AG04449 (cell line): ENCODE results near the gene RABEP1.

ENCODE experiments used
- CTCF ChIA-PET: fragments of 350-600 bp; formaldehyde crosslinking; extraction: SDS; loops from one replicate; lab custom pipeline; 2021; ENCODE audit warnings: antibody characterized with exemption; lab: Yijun Ruan, JAX
- POLR2A ChIA-PET: fragments of 400-600, 350-600 bp; formaldehyde crosslinking; extraction: SDS; loops from one replicate; lab custom pipeline; 2020; ENCODE audit warnings: antibody characterized with exemption, inconsistent platforms; lab: Yijun Ruan, JAX
- DNase-seq: peaks from one replicate; pipeline ENCODE4 v3.0.0-alpha.2; 2010; ENCODE audit warnings: low read depth, low spot score
- H3K4me3 ChIP-seq: 2 replicates; pipeline ENCODE4 v1.5.1; 2011; ENCODE audit warnings: low read depth, mild to moderate bottlenecking, control low read depth, low read length
- CTCF ChIP-seq: IDR thresholded peaks from one replicate; pipeline ENCODE4 v1.5.1; 2011; ENCODE audit warnings: mild to moderate bottlenecking, moderate library complexity, low read length, control low read depth, inconsistent platforms; ENCODE audit not compliant: insufficient read depth; ENCODE audit errors: missing control alignments

The RABEP1 gene

GRCh38 chr17:5379351-5380107, 97.4 kb downstream of the RABEP1 start:
- TF ChIP-seq CTCF = no peak
- no peak overlapping the region for H3K4me3 ChIP-seq
- ChIA-PET POLR2A (interaction anchor here (0.9 kb wide), 1 partner anchor 11 kb away, joined by 5 read pairs; no protein-coding TSS in a partner anchor), CTCF (no interaction called here)
- no peak for DNase-seq

- H3K4me3 ChIP-seq = no peak overlapping the region
- no peak for DNase-seq
- POLR2A ChIA-PET = interaction anchor here (0.9 kb wide), 1 partner anchor 9 kb away, joined by 5 read pairs; no protein-coding TSS in a partner anchor
- TF ChIP-seq CTCF = no peak
- CTCF ChIA-PET = interaction anchor here (0.7 to 1.4 kb wide), 3 partner anchors 17 to 131 kb away, joined by 3 read pairs; no protein-coding TSS in a partner anchor
These were observed 98.5 kb downstream of the RABEP1 start for GRCh38 chr17:5380491-5381135.

- no peak for TF ChIP-seq CTCF
- no peak overlapping the region for H3K4me3 ChIP-seq
- ChIA-PET CTCF (interaction anchor here (0.9 to 1.9 kb wide), 3 partner anchors 10 to 60 kb away, joined by 3 to 4 read pairs (median 3); no protein-coding TSS in a partner anchor), POLR2A (no interaction called here)
- no peak for DNase-seq
These were observed 99.5 kb downstream of the RABEP1 start for GRCh38 chr17:5381542-5381941.

GRCh38 chr17:5391678-5392077, 109.6 kb downstream of the RABEP1 start:
- DNase-seq = no peak
- CTCF ChIA-PET = interaction anchor here (0.9 to 1.6 kb wide), 4 partner anchors 21 to 93 kb away, joined by 3 to 4 read pairs (median 4); partner anchors contain the start of gene C1QBP
- no peak for TF ChIP-seq CTCF
- no peak overlapping the region for H3K4me3 ChIP-seq
- POLR2A ChIA-PET = no interaction called here

GRCh38 chr17:5396612-5397011, 114.5 kb downstream of the RABEP1 start:
- no peak overlapping the region for H3K4me3 ChIP-seq
- POLR2A ChIA-PET = interaction anchor here (0.6 kb wide), 1 partner anchor 9 kb away, joined by 3 read pairs; no protein-coding TSS in a partner anchor
- no peak for DNase-seq
- CTCF ChIA-PET = interaction anchor here (1.0 kb wide), 1 partner anchor 43 kb away, joined by 3 read pairs; the partner anchor contains the start of gene C1QBP
- TF ChIP-seq CTCF = no peak

GRCh38 chr17:5399767-5400166, 117.7 kb downstream of the RABEP1 start:
- ChIA-PET POLR2A (interaction anchor here (0.7 kb wide), 1 partner anchor 9 kb away, joined by 4 read pairs; no protein-coding TSS in a partner anchor), CTCF (interaction anchor here (1.0 kb wide), 1 partner anchor 40 kb away, joined by 3 read pairs; no protein-coding TSS in a partner anchor)
- DNase-seq = no peak
- no peak for TF ChIP-seq CTCF
- H3K4me3 ChIP-seq = no peak overlapping the region
